ENCODE data around the gene UBL7. TPM values are rescaled to one million over a fixed set of nuclear protein-coding genes. Genes with fewer than 3 reads are reported as not detected.

Gene UBL7
- total RNA-seq, 1 donor from 2014 or later, result 57.0 TPM

GRCh38 chr15:74400313-74400860, 60.6 kb downstream of the UBL7 start:
- H3K36me3 Mint-ChIP-seq, result no peaks in the 10 kb centered on the region
- TF ChIP-seq CTCF (conservative IDR thresholded peaks at IDR 0.05), result no peak
- no peak overlapping the region for H3K4me3 Mint-ChIP-seq
- H3K9me3 Mint-ChIP-seq, result no peaks in the 10 kb centered on the region
- H3K27me3 Mint-ChIP-seq, result no peaks in the 10 kb centered on the region
- H3K27ac Mint-ChIP-seq, result no peak overlapping the region
- DNase-seq (ENCODE audit: extremely low spot score, unreplicated experiment), result no peak
- peaks cover 16% of the 10 kb centered on the region for H3K4me1 Mint-ChIP-seq (ENCODE audit: unreplicated experiment)

GRCh38 chr15:74399511-74400312, 61.2 kb downstream of the UBL7 start:
- H3K9me3 Mint-ChIP-seq, result no peaks in the 10 kb centered on the region
- no peak overlapping the region for H3K4me3 Mint-ChIP-seq
- no peak for DNase-seq (ENCODE audit: extremely low spot score, unreplicated experiment)
- H3K4me1 Mint-ChIP-seq (ENCODE audit: unreplicated experiment), result peaks cover 16% of the 10 kb centered on the region
- no peaks in the 10 kb centered on the region for H3K36me3 Mint-ChIP-seq
- TF ChIP-seq CTCF (conservative IDR thresholded peaks at IDR 0.05), result no peak
- H3K27me3 Mint-ChIP-seq, result no peaks in the 10 kb centered on the region
- no peak overlapping the region for H3K27ac Mint-ChIP-seq

GRCh38 chr15:74399100-74399499, 61.9 kb downstream of the UBL7 start:
- Mint-ChIP-seq H3K27ac (no peak overlapping the region), H3K4me3 (no peak overlapping the region), H3K36me3 (no peaks in the 10 kb centered on the region), H3K9me3 (no peaks in the 10 kb centered on the region), H3K27me3 (no peaks in the 10 kb centered on the region), H3K4me1 (ENCODE audit: unreplicated experiment) (peaks cover 16% of the 10 kb centered on the region)
- DNase-seq (ENCODE audit: extremely low spot score, unreplicated experiment), result no peak
- TF ChIP-seq CTCF (conservative IDR thresholded peaks at IDR 0.05), result no peak

- H3K36me3 Mint-ChIP-seq, result no peaks in the 10 kb centered on the region
- H3K4me3 Mint-ChIP-seq, result no peak overlapping the region
- no peak for TF ChIP-seq CTCF (conservative IDR thresholded peaks at IDR 0.05)
- H3K27ac Mint-ChIP-seq, result no peak overlapping the region
- no peaks in the 10 kb centered on the region for H3K9me3 Mint-ChIP-seq
- H3K4me1 Mint-ChIP-seq (ENCODE audit: unreplicated experiment), result peaks cover 22% of the 10 kb centered on the region
- no peak for DNase-seq (ENCODE audit: extremely low spot score, unreplicated experiment)
- H3K27me3 Mint-ChIP-seq, result no peaks in the 10 kb centered on the region
These were observed 62.8 kb downstream of the UBL7 start for GRCh38 chr15:74398183-74398582.

GRCh38 chr15:74397239-74398068, 63.5 kb downstream of the UBL7 start:
- no peak for DNase-seq (ENCODE audit: extremely low spot score, unreplicated experiment)
- Mint-ChIP-seq H3K27me3 (no peaks in the 10 kb centered on the region), H3K27ac (peak overlapping the region; percentile 45), H3K4me1 (ENCODE audit: unreplicated experiment) (peaks cover 30% of the 10 kb centered on the region), H3K36me3 (no peaks in the 10 kb centered on the region), H3K4me3 (no peak overlapping the region), H3K9me3 (no peaks in the 10 kb centered on the region)
- no peak for TF ChIP-seq CTCF (conservative IDR thresholded peaks at IDR 0.05)
